ENCODE data around the gene CA11.

The CA11 gene

GRCh38 chr19:48618278-48618915 is 27.6 kb downstream of the CA11 start:
- H3K27me3 ChIP-seq (ENCODE audit: control insufficient read depth in 1 of 2, insufficient read depth in 2 of 2, low read length in 2 of 2), result no peaks in the 10 kb centered on the region
- peaks cover 39% of the 10 kb centered on the region for H3K4me1 ChIP-seq (ENCODE audit: control insufficient read depth, insufficient read depth, low read length)
- peaks cover 21 to 23% of the 10 kb centered on the region in 2 donors for H3K36me3 ChIP-seq (ENCODE audit: control insufficient read depth in 2 of 2, insufficient read depth in 2 of 2, low read length in 2 of 2)
- H3K9me3 ChIP-seq (ENCODE audit: control insufficient read depth in 2 of 2, low read length in 2 of 2), result no peaks in the 10 kb centered on the region
- H3K9ac ChIP-seq (ENCODE audit: low read length in 2 of 2), result peak overlapping the region; percentile 95 to 99
- peak overlapping the region; percentile 85 for H3K27ac ChIP-seq (ENCODE audit: low read length)
- peak overlapping the region; percentile 96 to 98 for H3K4me3 ChIP-seq (ENCODE audit: low read length in 2 of 2)

GRCh38 chr19:48617146-48617937 is 28.6 kb downstream of the CA11 start:
- Histone ChIP-seq H3K4me3 (ENCODE audit: low read length in 2 of 2) (peak overlapping the region; percentile 96 to 98), H3K27ac (ENCODE audit: low read length) (no peak overlapping the region), H3K9me3 (ENCODE audit: control insufficient read depth in 2 of 2, low read length in 2 of 2) (no peaks in the 10 kb centered on the region), H3K9ac (ENCODE audit: low read length in 2 of 2) (peak overlapping the region; percentile 95 to 99), H3K36me3 (ENCODE audit: control insufficient read depth in 2 of 2, insufficient read depth in 2 of 2, low read length in 2 of 2) (peaks cover 21 to 23% of the 10 kb centered on the region in 2 donors), H3K4me1 (ENCODE audit: control insufficient read depth, insufficient read depth, low read length) (peaks cover 33% of the 10 kb centered on the region), H3K27me3 (ENCODE audit: control insufficient read depth in 1 of 2, insufficient read depth in 2 of 2, low read length in 2 of 2) (no peaks in the 10 kb centered on the region)

GRCh38 chr19:48616491-48617056 is 29.4 kb downstream of the CA11 start:
- Histone ChIP-seq H3K4me1 (ENCODE audit: control insufficient read depth, insufficient read depth, low read length) (peaks cover 33% of the 10 kb centered on the region), H3K9ac (ENCODE audit: low read length in 2 of 2) (no peak overlapping the region), H3K36me3 (ENCODE audit: control insufficient read depth in 2 of 2, insufficient read depth in 2 of 2, low read length in 2 of 2) (peaks cover 21 to 23% of the 10 kb centered on the region in 2 donors), H3K4me3 (ENCODE audit: low read length in 2 of 2) (no peak overlapping the region), H3K27ac (ENCODE audit: low read length) (no peak overlapping the region), H3K27me3 (ENCODE audit: control insufficient read depth in 1 of 2, insufficient read depth in 2 of 2, low read length in 2 of 2) (no peaks in the 10 kb centered on the region), H3K9me3 (ENCODE audit: control insufficient read depth in 2 of 2, low read length in 2 of 2) (no peaks in the 10 kb centered on the region)

- H3K36me3 ChIP-seq (ENCODE audit: control insufficient read depth in 2 of 2, insufficient read depth in 2 of 2, low read length in 2 of 2), result peaks cover 21 to 23% of the 10 kb centered on the region in 2 donors
- H3K4me3 ChIP-seq (ENCODE audit: low read length in 2 of 2), result no peak overlapping the region
- H3K27ac ChIP-seq (ENCODE audit: low read length), result no peak overlapping the region
- H3K4me1 ChIP-seq (ENCODE audit: control insufficient read depth, insufficient read depth, low read length), result peaks cover 33% of the 10 kb centered on the region
- H3K9me3 ChIP-seq (ENCODE audit: control insufficient read depth in 2 of 2, low read length in 2 of 2), result no peaks in the 10 kb centered on the region
- H3K9ac ChIP-seq (ENCODE audit: low read length in 2 of 2), result no peak overlapping the region
- no peaks in the 10 kb centered on the region for H3K27me3 ChIP-seq (ENCODE audit: control insufficient read depth in 1 of 2, insufficient read depth in 2 of 2, low read length in 2 of 2)
Observed at GRCh38 chr19:48616041-48616436, 29.9 kb downstream of the CA11 start.

GRCh38 chr19:48615231-48616040 is 30.6 kb downstream of the CA11 start:
- Histone ChIP-seq H3K9ac (ENCODE audit: low read length in 2 of 2) (no peak overlapping the region), H3K36me3 (ENCODE audit: control insufficient read depth in 2 of 2, insufficient read depth in 2 of 2, low read length in 2 of 2) (peaks cover 21 to 23% of the 10 kb centered on the region in 2 donors), H3K4me1 (ENCODE audit: control insufficient read depth, insufficient read depth, low read length) (peaks cover 33% of the 10 kb centered on the region)

GRCh38 chr19:48614436-48615230 is 31.4 kb downstream of the CA11 start, which contains the start of gene FAM83E:
TSS of gene FAM83E (minus strand) at chr19:48615076. CDS start at chr19:48613372, 1,704 bp downstream.
- H3K36me3 ChIP-seq (ENCODE audit: control insufficient read depth in 2 of 2, insufficient read depth in 2 of 2, low read length in 2 of 2), result peaks cover 21 to 23% of the 10 kb centered on the region in 2 donors
- H3K9ac ChIP-seq (ENCODE audit: low read length in 2 of 2), result no peak within 1 kb of the TSS
- no peak within 1 kb of the TSS for H3K4me3 ChIP-seq (ENCODE audit: low read length in 2 of 2)
- no peaks in the 10 kb centered on the region for H3K27me3 ChIP-seq (ENCODE audit: control insufficient read depth in 1 of 2, insufficient read depth in 2 of 2, low read length in 2 of 2)
- no peak within 1 kb of the TSS for H3K27ac ChIP-seq (ENCODE audit: low read length)
- no peaks in the 10 kb centered on the region for H3K9me3 ChIP-seq (ENCODE audit: control insufficient read depth in 2 of 2, low read length in 2 of 2)
- peaks cover 27% of the 10 kb centered on the region for H3K4me1 ChIP-seq (ENCODE audit: control insufficient read depth, insufficient read depth, low read length)

More at GRCh38 chr19:48615231-48616040, 30.6 kb downstream of the CA11 start:
- Histone ChIP-seq H3K9me3 (ENCODE audit: control insufficient read depth in 2 of 2, low read length in 2 of 2) (no peaks in the 10 kb centered on the region), H3K27me3 (ENCODE audit: control insufficient read depth in 1 of 2, insufficient read depth in 2 of 2, low read length in 2 of 2) (no peaks in the 10 kb centered on the region), H3K27ac (ENCODE audit: low read length) (no peak overlapping the region), H3K4me3 (ENCODE audit: low read length in 2 of 2) (no peak overlapping the region)

GRCh38 chr19:48613852-48614435 is 32.0 kb downstream of the CA11 start:
- Histone ChIP-seq H3K4me3 (ENCODE audit: low read length in 2 of 2) (no peak overlapping the region), H3K4me1 (ENCODE audit: control insufficient read depth, insufficient read depth, low read length) (peaks cover 25% of the 10 kb centered on the region), H3K27me3 (ENCODE audit: control insufficient read depth in 1 of 2, insufficient read depth in 2 of 2, low read length in 2 of 2) (no peaks in the 10 kb centered on the region), H3K9me3 (ENCODE audit: control insufficient read depth in 2 of 2, low read length in 2 of 2) (no peaks in the 10 kb centered on the region), H3K36me3 (ENCODE audit: control insufficient read depth in 2 of 2, insufficient read depth in 2 of 2, low read length in 2 of 2) (peaks cover 21 to 23% of the 10 kb centered on the region in 2 donors), H3K9ac (ENCODE audit: low read length in 2 of 2) (no peak overlapping the region), H3K27ac (ENCODE audit: low read length) (no peak overlapping the region)

- Histone ChIP-seq H3K9ac (ENCODE audit: low read length in 2 of 2) (no peak overlapping the region), H3K4me3 (ENCODE audit: low read length in 2 of 2) (no peak overlapping the region), H3K27ac (ENCODE audit: low read length) (no peak overlapping the region), H3K36me3 (ENCODE audit: control insufficient read depth in 2 of 2, insufficient read depth in 2 of 2, low read length in 2 of 2) (peaks cover 21 to 23% of the 10 kb centered on the region in 2 donors), H3K27me3 (ENCODE audit: control insufficient read depth in 1 of 2, insufficient read depth in 2 of 2, low read length in 2 of 2) (no peaks in the 10 kb centered on the region), H3K4me1 (ENCODE audit: control insufficient read depth, insufficient read depth, low read length) (peaks cover 22% of the 10 kb centered on the region), H3K9me3 (ENCODE audit: control insufficient read depth in 2 of 2, low read length in 2 of 2) (no peaks in the 10 kb centered on the region)
Observed at GRCh38 chr19:48613024-48613851, 32.7 kb downstream of the CA11 start.

- no peaks in the 10 kb centered on the region for H3K27me3 ChIP-seq (ENCODE audit: control insufficient read depth in 1 of 2, insufficient read depth in 2 of 2, low read length in 2 of 2)
Observed at GRCh38 chr19:48611872-48612271, 34.1 kb downstream of the CA11 start.

More at GRCh38 chr19:48611872-48612271, 34.1 kb downstream of the CA11 start:
- Histone ChIP-seq H3K36me3 (ENCODE audit: control insufficient read depth in 2 of 2, insufficient read depth in 2 of 2, low read length in 2 of 2) (peaks cover 17 to 18% of the 10 kb centered on the region in 2 donors), H3K9ac (ENCODE audit: low read length in 2 of 2) (no peak overlapping the region), H3K4me1 (ENCODE audit: control insufficient read depth, insufficient read depth, low read length) (peaks cover 9% of the 10 kb centered on the region), H3K9me3 (ENCODE audit: control insufficient read depth in 2 of 2, low read length in 2 of 2) (no peaks in the 10 kb centered on the region), H3K27ac (ENCODE audit: low read length) (no peak overlapping the region), H3K4me3 (ENCODE audit: low read length in 2 of 2) (no peak overlapping the region)
